Neural cell (in vitro differentiated cells): Measurements from ENCODE around the gene CWC27. TPM values are rescaled to one million over a fixed set of nuclear protein-coding genes. Genes with fewer than 3 reads are reported as not detected.

Source experiments
- H2AFZ ChIP-seq: fragments of 200-600, 300-800 bp; sonication (generic), shearing (Covaris generic); 2 replicates; pipeline ENCODE4 v1.6.0; 2014; ENCODE audit warnings: low read depth, mild to moderate bottlenecking, antibody characterized with exemption, low read length, moderate library complexity
- H3F3A ChIP-seq: fragments of 200-600 bp; shearing (Covaris generic); 2 replicates; pipeline ENCODE4 v1.6.1; 2016; ENCODE audit warnings: mild to moderate bottlenecking, moderate library complexity, mixed read lengths, antibody characterized with exemption, low read length; ENCODE audit not compliant: insufficient read depth, poor library complexity, severe bottlenecking
- H3K27ac ChIP-seq: fragments of 200-600, 300-800 bp; sonication (generic), shearing (Covaris generic); 2 replicates; pipeline ENCODE4 v1.5.1; 2014; ENCODE audit warnings: mild to moderate bottlenecking, low read length, moderate library complexity
- H3K27me3 ChIP-seq: fragments of 300-800, 200-600 bp; sonication (generic), shearing (Covaris generic); 2 replicates; pipeline ENCODE4 v1.6.0; 2014; ENCODE audit warnings: mild to moderate bottlenecking, low read depth, low read length, moderate library complexity; ENCODE audit not compliant: insufficient read depth
- H3K36me3 ChIP-seq: fragments of 300-800, 200-600 bp; sonication (generic), shearing (Covaris generic); 2 replicates; pipeline ENCODE4 v1.5.1; 2014; ENCODE audit warnings: mild to moderate bottlenecking, antibody characterized with exemption, low read length, moderate library complexity; ENCODE audit not compliant: insufficient read depth
- H3K4me2 ChIP-seq: fragments of 300-800, 200-600 bp; sonication (generic), shearing (Covaris generic); 2 replicates; pipeline ENCODE4 v1.6.0; 2014; ENCODE audit warnings: mild to moderate bottlenecking, low read length
- H3K4me3 ChIP-seq: fragments of 300-800, 200-600 bp; sonication (generic), shearing (Covaris generic); 2 replicates; pipeline ENCODE4 v1.5.1; 2014; ENCODE audit warnings: mild to moderate bottlenecking, low read length, moderate library complexity
- H3K79me2 ChIP-seq: fragments of 200-600 bp; shearing (Covaris generic); replicated peaks from 2 replicates; pipeline ENCODE4 v1.6.0; 2014; ENCODE audit warnings: mild to moderate bottlenecking, low read length, moderate library complexity; ENCODE audit not compliant: insufficient read depth
- H3K9ac ChIP-seq: fragments of 300-800, 200-600 bp; sonication (generic), shearing (Covaris generic); 2 replicates; pipeline ENCODE4 v1.6.1; 2016; ENCODE audit warnings: mild to moderate bottlenecking, low read length, mixed read lengths
- H3K9me2 ChIP-seq: fragments of 200-600 bp; shearing (Covaris generic); 2 replicates; pipeline ENCODE4 v1.6.1; 2016; ENCODE audit warnings: mild to moderate bottlenecking, low read length, mixed read lengths; ENCODE audit not compliant: insufficient read depth
- H3K9me3 ChIP-seq: fragments of 200-600, 300-800 bp; sonication (generic), shearing (Covaris generic); 2 replicates; pipeline ENCODE4 v1.6.1; 2016; ENCODE audit warnings: mild to moderate bottlenecking, mixed run types, low read length, moderate library complexity, mixed read lengths
- H4K20me1 ChIP-seq: fragments of 200-600 bp; shearing (Covaris generic); 2 replicates; pipeline ENCODE4 v1.6.1; 2016; ENCODE audit warnings: mild to moderate bottlenecking, mixed run types; ENCODE audit not compliant: insufficient read depth
- EP300 ChIP-seq: fragments of 450-650 bp; conservative IDR thresholded peaks from 2 replicates; pipeline ENCODE4 v1.6.1; 2014; ENCODE audit warnings: antibody characterized with exemption, mild to moderate bottlenecking, moderate library complexity; ENCODE audit not compliant: poor library complexity, severe bottlenecking
- EZH2 ChIP-seq: fragments of 200-600, 300-800 bp; shearing (Covaris generic), sonication (generic); IDR thresholded peaks from 2 replicates; pipeline ENCODE4 v1.6.1; 2014; ENCODE audit warnings: antibody characterized with exemption, low read length, borderline replicate concordance, mild to moderate bottlenecking; ENCODE audit not compliant: insufficient read depth, poor library complexity, severe bottlenecking
- MXI1 ChIP-seq: fragments of 450-650 bp; conservative IDR thresholded peaks from 2 replicates; pipeline ENCODE4 v1.6.1; 2014; ENCODE audit warnings: antibody characterized with exemption, mild to moderate bottlenecking; ENCODE audit not compliant: poor library complexity, severe bottlenecking
- POLR2AphosphoS5 ChIP-seq: IDR thresholded peaks from 2 replicates; pipeline ENCODE4 v1.6.1; 2012
- RAD21 ChIP-seq: fragments of 450-650 bp; conservative IDR thresholded peaks from 2 replicates; pipeline ENCODE4 v1.6.1; 2014; ENCODE audit warnings: antibody characterized with exemption, mild to moderate bottlenecking, moderate library complexity
- SMC3 ChIP-seq: fragments of 450-650 bp; conservative IDR thresholded peaks from 2 replicates; pipeline ENCODE4 v1.6.1; 2014; ENCODE audit warnings: antibody characterized with exemption, mild to moderate bottlenecking, moderate library complexity; ENCODE audit not compliant: poor library complexity
- TAF1 ChIP-seq: IDR thresholded peaks from 2 replicates; pipeline ENCODE4 v1.6.1; 2012; ENCODE audit warnings: low read depth
- polyA plus RNA-seq: library from polyadenylated mRNA; depleted of rRNA; stranded (reverse); fragments of >200 nt; gene quantifications from 2 replicates; pipeline ENCODE4 v1.2.3, GENCODE V29; 2014
- TF ChIP-seq, protein P1 (sequence below): fragments of 450-650 bp; IDR thresholded peaks from 2 replicates; pipeline ENCODE4 v1.5.1; 2014; ENCODE audit warnings: antibody characterized with exemption, mild to moderate bottlenecking, moderate library complexity; ENCODE audit not compliant: poor library complexity, severe bottlenecking
- TF ChIP-seq, protein P2 (sequence below): IDR thresholded peaks from 2 replicates; pipeline ENCODE4 v1.6.1; 2012; ENCODE audit warnings: borderline replicate concordance

The CWC27 gene
- polyA plus RNA-seq, 1 donor from 2014 or later: 26.2 TPM

DNA sequence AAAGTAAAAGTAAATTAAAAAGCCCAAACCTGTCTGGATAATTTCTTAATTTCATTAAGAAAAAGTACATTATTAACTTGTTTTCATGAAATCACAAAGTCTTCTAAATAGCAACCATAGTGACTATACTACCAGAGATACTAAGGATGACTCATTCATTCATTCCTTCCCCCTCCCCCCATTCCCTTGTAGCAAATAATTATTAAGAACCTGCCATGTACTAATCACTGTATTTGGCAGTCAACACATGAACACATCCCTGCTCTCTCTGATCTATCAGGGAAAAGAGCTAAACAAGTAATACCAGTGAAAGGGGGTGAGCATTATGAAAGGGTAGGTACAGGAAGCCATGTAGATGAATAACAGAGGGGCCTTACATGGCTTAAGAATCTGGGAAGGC is 203.9 kb downstream of the CWC27 start:
- TF ChIP-seq TAF1: no peak
- H3K27ac ChIP-seq: no peak overlapping the region

DNA sequence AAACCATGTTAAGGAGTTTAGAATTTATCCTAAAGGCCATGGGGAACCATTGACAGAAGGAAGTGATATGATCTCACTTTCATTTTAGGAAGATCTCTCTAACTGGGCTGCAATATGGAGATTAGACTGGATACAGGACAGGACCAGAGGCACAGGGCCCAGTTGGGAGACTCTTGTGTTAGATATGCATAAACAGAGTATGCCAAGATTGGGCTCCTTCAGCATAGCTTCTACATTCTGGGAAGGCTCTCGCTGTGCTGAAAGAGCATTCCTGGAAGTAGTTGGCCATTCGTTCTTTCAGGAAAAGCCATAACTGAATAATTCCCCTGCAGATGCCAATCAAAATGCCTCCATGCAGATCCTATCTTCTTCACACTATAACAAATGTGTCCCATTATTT is 204.5 kb downstream of the CWC27 start:
- no peak overlapping the region for H3K9ac ChIP-seq
- H3K4me2 ChIP-seq: no peak overlapping the region
- H3K9me3 ChIP-seq: no peaks in the 10 kb centered on the region
- no peak overlapping the region for H3K4me3 ChIP-seq
- TF ChIP-seq TAF1 (no peak), SMC3 (no peak), EZH2 (no peak), POLR2AphosphoS5 (no peak), RAD21 (no peak), EP300 (no peak), MXI1 (no peak)
- TF ChIP-seq, protein P1, sequence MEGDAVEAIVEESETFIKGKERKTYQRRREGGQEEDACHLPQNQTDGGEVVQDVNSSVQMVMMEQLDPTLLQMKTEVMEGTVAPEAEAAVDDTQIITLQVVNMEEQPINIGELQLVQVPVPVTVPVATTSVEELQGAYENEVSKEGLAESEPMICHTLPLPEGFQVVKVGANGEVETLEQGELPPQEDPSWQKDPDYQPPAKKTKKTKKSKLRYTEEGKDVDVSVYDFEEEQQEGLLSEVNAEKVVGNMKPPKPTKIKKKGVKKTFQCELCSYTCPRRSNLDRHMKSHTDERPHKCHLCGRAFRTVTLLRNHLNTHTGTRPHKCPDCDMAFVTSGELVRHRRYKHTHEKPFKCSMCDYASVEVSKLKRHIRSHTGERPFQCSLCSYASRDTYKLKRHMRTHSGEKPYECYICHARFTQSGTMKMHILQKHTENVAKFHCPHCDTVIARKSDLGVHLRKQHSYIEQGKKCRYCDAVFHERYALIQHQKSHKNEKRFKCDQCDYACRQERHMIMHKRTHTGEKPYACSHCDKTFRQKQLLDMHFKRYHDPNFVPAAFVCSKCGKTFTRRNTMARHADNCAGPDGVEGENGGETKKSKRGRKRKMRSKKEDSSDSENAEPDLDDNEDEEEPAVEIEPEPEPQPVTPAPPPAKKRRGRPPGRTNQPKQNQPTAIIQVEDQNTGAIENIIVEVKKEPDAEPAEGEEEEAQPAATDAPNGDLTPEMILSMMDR: no peak
- TF ChIP-seq, protein P2, sequence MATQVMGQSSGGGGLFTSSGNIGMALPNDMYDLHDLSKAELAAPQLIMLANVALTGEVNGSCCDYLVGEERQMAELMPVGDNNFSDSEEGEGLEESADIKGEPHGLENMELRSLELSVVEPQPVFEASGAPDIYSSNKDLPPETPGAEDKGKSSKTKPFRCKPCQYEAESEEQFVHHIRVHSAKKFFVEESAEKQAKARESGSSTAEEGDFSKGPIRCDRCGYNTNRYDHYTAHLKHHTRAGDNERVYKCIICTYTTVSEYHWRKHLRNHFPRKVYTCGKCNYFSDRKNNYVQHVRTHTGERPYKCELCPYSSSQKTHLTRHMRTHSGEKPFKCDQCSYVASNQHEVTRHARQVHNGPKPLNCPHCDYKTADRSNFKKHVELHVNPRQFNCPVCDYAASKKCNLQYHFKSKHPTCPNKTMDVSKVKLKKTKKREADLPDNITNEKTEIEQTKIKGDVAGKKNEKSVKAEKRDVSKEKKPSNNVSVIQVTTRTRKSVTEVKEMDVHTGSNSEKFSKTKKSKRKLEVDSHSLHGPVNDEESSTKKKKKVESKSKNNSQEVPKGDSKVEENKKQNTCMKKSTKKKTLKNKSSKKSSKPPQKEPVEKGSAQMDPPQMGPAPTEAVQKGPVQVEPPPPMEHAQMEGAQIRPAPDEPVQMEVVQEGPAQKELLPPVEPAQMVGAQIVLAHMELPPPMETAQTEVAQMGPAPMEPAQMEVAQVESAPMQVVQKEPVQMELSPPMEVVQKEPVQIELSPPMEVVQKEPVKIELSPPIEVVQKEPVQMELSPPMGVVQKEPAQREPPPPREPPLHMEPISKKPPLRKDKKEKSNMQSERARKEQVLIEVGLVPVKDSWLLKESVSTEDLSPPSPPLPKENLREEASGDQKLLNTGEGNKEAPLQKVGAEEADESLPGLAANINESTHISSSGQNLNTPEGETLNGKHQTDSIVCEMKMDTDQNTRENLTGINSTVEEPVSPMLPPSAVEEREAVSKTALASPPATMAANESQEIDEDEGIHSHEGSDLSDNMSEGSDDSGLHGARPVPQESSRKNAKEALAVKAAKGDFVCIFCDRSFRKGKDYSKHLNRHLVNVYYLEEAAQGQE: no peak
- no peaks in the 10 kb centered on the region for H3K79me2 ChIP-seq
- H3K27ac ChIP-seq: no peak overlapping the region
- H3F3A ChIP-seq: no peaks in the 10 kb centered on the region
- H3K36me3 ChIP-seq: no peaks in the 10 kb centered on the region
- H3K27me3 ChIP-seq: no peaks in the 10 kb centered on the region
- H2AFZ ChIP-seq: no peak overlapping the region
- no peaks in the 10 kb centered on the region for H4K20me1 ChIP-seq
- H3K9me2 ChIP-seq: no peaks in the 10 kb centered on the region

More for the DNA sequence above, 203.9 kb downstream of the CWC27 start:
- Histone ChIP-seq H3K9ac (no peak overlapping the region), H3K4me3 (no peak overlapping the region), H3K36me3 (no peaks in the 10 kb centered on the region), H3K9me3 (no peaks in the 10 kb centered on the region), H3K9me2 (no peaks in the 10 kb centered on the region), H3K79me2 (no peaks in the 10 kb centered on the region), H2AFZ (no peak overlapping the region), H3K27me3 (no peaks in the 10 kb centered on the region), H3F3A (no peaks in the 10 kb centered on the region), H4K20me1 (no peaks in the 10 kb centered on the region), H3K4me2 (no peak overlapping the region)

DNA sequence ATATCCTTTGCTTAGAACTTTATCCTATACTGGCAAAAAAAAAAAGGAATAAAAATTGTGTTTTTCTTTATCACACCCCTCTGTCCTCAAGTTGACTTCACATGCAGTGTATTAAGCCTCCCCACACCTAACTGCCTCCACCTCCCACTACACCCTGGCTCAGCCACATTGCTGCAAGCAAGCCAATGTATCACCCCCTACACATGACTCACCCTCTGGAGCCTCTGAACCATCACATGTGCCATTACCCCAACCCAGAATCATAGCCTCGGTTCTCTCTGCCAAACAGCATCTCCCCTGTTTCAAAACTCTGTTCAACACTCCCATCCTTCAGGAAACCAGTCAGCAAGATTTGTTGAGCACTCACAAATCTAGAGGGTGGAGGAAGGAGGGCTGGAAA is 209.0 kb downstream of the CWC27 start:
- H3K9me2 ChIP-seq: no peaks in the 10 kb centered on the region
- TF ChIP-seq SMC3 (no peak), EZH2 (no peak), POLR2AphosphoS5 (no peak), MXI1 (no peak), RAD21 (no peak), TAF1 (no peak), EP300 (no peak)
- TF ChIP-seq, protein P2: no peak
- TF ChIP-seq, protein P1: no peak
- H3K27me3 ChIP-seq: no peaks in the 10 kb centered on the region
- H3F3A ChIP-seq: no peaks in the 10 kb centered on the region
- H3K27ac ChIP-seq: no peak overlapping the region
- H3K36me3 ChIP-seq: no peaks in the 10 kb centered on the region
- H3K79me2 ChIP-seq: no peaks in the 10 kb centered on the region
- H3K9me3 ChIP-seq: no peaks in the 10 kb centered on the region
- H3K4me3 ChIP-seq: no peak overlapping the region
- no peak overlapping the region for H3K9ac ChIP-seq
- no peaks in the 10 kb centered on the region for H4K20me1 ChIP-seq
- no peak overlapping the region for H2AFZ ChIP-seq
- H3K4me2 ChIP-seq: no peak overlapping the region
